H1 (cell line): ENCODE measurements around the gene PET117. TPM values are rescaled to one million over a fixed set of nuclear protein-coding genes. Genes with fewer than 3 reads are reported as not detected.

Source experiments
- KDM5A ChIP-seq: fragments of 200-600 bp; IDR thresholded peaks from 2 replicates; pipeline ENCODE4 v1.7.1; 2012; ENCODE audit warnings: mild to moderate bottlenecking, low read length, inconsistent platforms, mixed read lengths
- MAFK ChIP-seq: IDR thresholded peaks from 2 replicates; pipeline ENCODE4 v1.6.1; 2012; ENCODE audit warnings: low read depth, mild to moderate bottlenecking, improper control_type of control experiment, low read length
- polyA plus RNA-seq, 7 experiments: library from polyadenylated mRNA; depleted of rRNA in 3 of 7; stranded (reverse) in 5 of 7; unstranded in 2 of 7; fragments of >200 nt in 5 of 7; fragments of 200-250 nt in 2 of 7; gene quantifications; 1 replicate in 5 of 7; 2 replicates in 1 of 7; 4 replicates in 1 of 7; pipeline versions ENCODE4 v1.2.1 to v1.2.3, GENCODE V29; 2011 to 2013; ENCODE audit warnings: missing spikeins in 2 of 7, mixed read lengths in 2 of 7
- total RNA-seq: library from RNA; stranded (reverse); fragmentation: NEBNext Ultra II Directional; extraction: Animal tissue kit (Norgen Biotek cat#: 25700); gene quantifications from 2 replicates; pipeline ENCODE4 v1.2.1, GENCODE V29; 2021

Gene PET117
- total and polyA plus RNA-seq, 2 of the 8 experiments (the other 6 are each of a cell fraction or from before 2014, with no cell fraction given) = 9.1 to 23.8 TPM

GRCh38 chr20:18172379-18172778, 34.7 kb downstream of the PET117 start (continued):
- TF ChIP-seq KDM5A (no peak), MAFK (no peak)
- TF ChIP-seq, all 59 proteins: peak for 0
